NCI-H510A treated with DMSO at 0.1 percent for 48 hours (cell line): ENCODE data around the gene PRAME.
"Not testable (repeated sequence)": the region's sequence is repeated elsewhere in the genome, so short reads cannot be mapped to it uniquely, and the experiment has no call there.

ENCODE experiments used
- DNase-seq: peaks from one replicate; lab custom pipeline; 2025; lab: John Stamatoyannopoulos, UW

PRAME gene

DNA sequence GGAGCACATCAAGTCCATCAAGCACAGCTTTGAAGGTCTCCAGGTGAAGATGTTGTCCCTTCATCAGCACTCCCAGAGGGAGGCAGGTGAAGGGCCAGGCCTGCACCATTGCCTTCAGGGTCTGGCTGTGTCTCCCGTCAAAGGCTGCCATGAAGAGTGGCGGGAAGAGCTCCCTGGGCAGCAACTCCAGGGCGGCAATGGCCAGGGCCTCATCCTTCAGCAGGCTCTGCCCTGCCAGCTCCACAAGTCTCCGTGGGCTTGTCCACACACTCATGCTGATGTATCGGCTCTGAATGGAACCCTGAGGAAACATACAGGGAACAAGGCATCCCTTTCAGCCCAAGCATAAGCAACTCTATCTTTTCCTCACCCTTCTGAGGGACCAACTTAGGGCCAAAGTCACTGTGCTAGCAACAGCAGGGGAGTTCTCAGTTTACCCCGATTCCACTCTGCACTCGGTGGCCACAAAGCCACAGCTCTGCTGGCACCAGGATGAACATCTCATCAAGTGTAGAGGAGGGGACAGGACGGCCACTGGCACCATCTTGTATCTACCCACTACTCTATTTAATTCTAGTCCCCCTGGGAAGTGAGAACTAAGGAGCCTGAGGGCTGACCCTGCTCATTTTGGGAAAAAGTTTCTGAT, 8.2 kb downstream of the PRAME start:
- no peak for DNase-seq

DNA sequence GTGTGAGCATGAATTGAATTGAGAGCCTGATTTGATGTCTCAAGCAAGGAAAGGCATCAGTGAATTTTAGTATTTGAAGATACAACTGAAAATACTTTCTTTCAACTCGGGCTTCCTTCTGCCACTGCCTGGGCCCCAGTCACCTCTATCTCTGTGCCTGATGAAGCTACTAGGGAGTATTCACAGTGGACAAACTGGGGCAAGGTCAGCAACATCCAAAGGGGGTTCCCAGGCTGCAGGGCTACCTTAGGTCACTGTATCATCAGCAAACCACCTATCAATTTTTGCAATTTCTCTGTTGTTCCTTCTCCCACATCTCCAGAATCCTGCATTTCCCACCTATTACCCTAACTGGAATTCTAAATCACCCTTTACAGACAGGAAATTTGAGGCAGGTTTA, 10.2 kb downstream of the PRAME start:
- no peak for DNase-seq

DNA sequence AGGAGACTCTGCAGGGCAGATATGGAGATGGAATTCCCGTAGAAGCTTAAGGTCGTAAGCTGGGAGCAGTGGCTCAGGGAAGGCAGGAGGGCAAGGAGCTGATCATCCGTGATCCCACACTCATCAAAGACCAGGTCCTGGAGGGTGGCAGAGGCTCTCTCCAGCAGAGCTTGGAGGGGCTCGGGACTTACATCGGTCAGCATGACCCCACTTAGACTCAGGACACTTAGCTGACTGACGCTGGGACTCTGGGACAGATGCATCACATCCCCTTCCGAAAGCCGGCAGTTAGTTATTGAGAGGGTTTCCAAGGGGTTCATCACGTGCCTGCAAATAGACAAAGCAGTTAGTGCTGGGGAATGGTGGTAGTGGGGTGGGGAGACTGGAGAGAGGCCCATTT, 10.7 kb downstream of the PRAME start:
- no peak for DNase-seq

DNA sequence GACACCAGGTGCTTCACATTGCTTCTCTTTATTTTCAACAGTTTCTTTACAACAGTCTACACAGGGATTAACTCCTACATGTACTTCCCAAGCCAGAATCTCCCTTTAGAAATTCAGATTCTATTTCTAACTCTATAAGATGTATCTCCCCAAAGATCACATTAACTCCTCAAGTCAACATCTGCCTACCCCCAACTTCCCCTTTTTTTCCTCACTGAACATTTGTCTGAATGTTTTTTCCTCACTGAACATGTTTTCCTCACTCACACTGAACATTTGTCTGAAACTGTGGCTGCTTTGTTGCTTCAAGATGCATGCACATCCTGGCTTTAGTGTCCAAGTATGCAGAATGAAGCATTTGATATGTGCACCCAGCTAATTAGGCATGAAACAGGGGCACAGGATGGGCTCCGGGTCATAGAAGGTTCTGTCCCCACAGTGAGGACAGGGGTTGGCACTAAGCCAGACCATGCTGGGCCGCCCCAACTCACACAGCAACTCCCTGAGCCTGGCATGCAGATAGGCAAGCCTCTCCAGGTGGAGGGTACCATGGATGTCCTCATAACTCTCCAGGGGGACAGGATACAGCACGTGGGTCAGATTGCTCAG, 11.3 kb downstream of the PRAME start:
- DNase-seq = no peak

DNA sequence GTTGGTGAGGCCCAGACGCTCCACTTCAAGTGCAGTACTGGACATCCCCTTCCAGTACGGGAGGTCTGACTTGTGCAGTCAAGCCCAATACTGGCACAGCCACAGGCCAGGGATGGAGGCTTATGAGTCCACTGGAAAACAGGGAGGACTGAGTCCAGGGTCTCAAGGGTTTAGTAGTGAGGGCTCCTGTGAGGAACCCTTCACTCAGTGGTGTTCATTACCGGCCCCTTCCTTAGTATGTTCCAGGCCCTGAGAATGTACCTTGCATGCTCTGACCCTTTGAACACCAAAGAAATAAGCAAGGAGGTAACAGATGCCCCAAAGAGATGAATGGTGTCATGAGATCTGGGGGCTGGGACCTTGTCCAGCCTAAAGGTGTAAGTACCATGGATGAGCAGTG, 11.8 kb downstream of the PRAME start:
- DNase-seq = no peak

DNA sequence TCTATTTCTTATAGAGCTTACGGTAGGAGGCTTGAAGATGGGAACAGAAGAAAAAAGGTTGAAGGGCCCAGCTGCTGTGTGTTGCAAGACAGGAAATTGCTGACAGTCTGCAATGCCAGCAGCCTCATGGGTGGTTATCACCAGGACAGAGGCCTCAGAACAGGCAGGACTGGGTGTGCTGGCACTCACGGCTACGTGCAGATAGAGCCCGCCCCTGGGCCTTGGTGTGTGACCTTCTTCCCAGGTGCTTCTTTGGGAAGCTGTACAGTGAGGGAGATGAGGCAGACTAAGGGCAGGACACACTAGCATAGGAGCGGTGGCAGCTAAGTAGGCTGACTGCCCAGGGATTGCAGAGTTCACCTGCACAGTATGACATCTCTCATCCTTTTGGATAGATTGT, 12.6 kb downstream of the PRAME start:
- no peak for DNase-seq

DNA sequence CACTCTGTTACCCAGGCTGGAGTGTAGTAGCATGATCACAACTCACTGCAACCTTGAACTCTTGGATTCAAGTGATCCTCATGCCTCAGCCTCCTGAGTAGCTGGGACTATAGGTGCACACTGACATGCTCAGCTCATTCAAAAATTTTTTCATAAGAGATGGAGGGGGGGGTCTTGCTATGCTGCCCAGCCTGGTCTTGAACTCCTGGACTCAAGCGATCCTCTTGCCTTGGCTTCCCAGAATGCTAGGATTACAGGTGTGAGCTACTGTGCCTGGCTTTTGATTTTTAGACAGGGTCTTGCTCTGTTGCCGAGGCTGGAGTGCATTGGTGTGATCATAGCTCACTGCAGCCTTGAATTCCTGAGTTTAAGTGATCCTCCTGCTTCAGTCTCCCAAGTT, 14.0 kb downstream of the PRAME start:
- no peak for DNase-seq

DNA sequence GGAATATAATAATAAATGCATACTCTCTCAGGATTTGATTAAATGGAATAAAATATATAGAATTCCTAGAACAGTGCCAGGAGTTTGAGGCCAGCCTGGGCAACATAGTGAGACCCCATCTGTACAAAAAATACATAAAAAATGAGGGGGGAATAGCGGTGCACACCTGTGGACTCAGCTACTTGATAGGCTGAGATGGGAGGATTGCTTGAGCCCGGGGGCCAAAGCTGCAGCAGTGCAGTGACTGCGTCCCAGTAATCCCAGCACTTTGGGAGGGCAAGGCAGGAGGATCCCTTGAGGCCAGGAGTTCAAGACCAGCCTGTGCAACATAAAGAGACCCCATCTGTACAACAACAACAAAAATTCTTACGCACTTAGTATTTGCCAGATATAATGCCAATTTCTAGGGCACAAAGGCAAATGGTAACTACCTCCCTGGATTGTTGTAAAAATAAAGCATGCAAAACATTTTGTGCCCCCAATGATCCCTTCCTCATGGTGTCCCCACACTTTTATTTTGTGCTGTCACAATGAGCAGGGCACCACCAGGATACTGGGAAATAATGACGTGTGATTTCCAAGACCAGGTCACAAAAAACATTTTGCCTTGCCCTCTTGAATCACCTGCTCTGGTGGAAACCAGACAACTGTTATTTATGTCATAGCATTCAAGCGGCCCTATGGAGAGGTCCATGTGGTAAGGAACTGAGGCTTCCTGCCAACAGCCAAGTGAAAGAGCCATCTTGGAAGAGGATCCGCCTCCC, 20.7 kb downstream of the PRAME start:
- DNase-seq = no peak

DNA sequence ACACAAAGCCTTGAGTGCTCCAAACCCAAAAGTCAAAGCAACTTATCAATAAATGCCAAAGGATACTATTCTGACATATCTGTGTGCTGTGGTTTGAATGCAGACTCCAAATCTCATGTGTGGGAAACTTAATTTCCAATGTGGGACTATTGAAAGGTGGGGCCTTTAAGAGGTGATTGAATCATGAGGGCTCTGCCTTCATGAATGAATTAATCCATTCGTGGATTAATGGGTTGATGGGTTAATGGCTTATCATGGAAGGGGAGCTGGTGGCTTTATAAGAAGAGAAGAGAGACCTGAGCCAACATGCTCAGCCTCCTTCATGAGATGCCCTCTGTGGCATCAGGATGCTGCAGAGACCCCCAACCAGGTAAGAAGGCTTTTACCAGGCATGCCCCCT, 22.1 kb downstream of the PRAME start:
- DNase-seq = no peak

DNA sequence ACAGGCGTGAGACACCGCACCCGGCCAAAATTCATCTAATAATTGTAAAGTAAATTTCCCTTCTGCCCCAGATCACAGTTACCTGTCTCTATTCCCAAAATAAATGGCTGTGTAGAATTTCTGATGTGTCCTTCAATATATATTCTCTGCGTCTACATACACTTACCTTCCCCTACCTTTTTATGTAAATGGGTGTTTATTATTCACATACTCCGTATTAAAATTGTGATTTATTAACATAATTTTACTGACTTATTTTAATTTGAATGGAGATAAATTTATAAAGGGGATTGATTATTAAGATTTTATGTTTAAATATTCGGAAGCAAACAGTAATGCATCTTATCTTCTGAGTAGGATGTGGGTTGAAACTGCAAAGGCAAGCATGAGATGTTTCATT, 22.6 kb downstream of the PRAME start:
- DNase-seq = no peak

DNA sequence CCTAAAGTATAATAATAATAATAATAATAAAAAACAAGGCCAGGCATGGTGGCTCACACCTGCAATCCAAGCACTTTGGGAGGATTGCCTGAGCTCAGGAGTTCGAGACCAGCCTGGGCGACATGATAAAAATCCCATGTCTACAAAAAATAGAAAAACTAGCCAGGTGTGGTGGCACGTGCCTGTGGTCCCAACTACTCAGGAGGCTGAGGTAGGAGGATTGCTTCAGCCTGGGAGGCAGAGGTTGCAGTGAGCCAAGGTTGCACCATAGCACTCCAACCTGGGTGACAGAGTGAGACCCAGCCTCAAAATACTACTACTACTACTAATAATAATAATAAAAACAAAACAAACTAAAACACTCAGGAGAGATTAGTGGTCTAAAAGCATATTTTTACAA, 23.4 kb downstream of the PRAME start:
- DNase-seq = no peak

DNA sequence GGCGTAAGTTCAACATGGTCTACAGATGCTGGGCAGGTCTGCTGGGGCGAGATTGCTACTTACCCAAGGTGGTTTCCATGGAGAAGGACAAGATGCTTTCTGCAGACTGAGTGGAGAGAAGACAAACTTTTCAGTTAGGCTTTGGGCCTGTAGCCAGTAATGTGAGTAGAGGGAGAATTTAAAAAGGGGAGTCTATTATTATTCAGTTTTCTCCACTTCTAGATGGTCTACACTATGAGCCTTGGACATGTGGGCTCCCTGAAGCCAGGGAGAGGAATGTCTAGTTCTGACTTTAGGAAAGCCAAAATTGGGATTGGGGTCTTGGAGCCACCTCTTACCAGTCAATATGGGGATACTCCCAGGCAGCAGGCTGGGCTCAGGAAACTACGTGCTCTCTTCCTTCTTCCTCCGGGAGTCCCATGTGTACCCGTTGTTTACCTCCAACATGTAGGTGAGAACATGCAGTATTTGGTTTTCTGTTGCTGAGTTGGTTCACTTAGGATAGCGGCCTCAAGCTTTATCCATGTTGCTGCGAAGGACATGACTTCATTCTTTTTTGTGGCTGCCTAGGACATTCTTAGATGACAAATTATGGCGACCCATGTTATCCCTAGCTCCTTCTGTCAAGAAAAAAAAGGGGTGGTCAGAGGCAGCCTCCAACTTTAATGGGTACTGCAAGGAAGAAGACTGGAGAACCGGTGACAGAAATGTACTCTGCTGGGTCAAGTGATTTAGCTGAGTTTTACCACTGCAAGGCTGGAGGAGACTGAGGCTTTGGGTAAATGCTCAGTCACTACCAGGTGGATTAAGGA, 24.3 kb downstream of the PRAME start:
- no peak for DNase-seq

DNA sequence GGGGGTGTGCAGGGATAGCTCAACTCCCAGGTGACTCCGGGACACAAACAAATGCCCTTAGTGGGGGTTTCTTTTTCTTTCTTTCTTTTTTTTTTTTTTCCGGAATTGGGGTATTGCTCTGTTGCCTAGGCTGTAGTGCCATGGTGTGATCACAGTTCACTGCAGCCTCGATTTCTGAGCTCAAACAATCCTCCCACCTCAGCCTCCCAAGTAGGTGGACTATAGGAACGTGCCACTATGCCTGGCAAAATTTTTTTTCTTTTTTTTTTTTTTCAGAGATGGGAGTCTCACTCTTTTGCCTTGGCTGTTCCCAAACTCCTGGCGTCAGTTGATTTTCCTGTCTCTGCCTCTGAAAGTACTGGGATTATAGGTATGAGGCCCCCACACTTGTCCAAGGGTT, 25.2 kb downstream of the PRAME start:
- DNase-seq = no peak

DNA sequence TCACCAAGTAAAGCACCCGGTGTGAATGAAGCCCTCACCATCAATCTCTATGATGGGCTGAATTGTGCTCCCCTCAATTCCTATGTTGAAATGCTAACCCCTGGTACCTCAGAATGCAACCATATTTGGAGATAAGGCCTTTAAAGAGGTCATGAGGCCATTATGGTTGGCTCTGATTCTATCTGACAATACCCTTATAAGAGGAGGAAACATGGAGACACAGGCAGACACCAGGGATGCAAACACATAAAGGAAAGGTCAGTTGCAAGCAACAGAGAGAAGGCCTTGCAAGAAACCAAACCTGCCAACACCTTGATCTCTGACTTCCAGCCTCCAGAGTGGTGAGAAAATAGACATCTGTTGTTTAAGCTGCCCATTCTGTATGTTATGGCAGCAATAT, 25.6 kb downstream of the PRAME start:
- DNase-seq = no peak

DNA sequence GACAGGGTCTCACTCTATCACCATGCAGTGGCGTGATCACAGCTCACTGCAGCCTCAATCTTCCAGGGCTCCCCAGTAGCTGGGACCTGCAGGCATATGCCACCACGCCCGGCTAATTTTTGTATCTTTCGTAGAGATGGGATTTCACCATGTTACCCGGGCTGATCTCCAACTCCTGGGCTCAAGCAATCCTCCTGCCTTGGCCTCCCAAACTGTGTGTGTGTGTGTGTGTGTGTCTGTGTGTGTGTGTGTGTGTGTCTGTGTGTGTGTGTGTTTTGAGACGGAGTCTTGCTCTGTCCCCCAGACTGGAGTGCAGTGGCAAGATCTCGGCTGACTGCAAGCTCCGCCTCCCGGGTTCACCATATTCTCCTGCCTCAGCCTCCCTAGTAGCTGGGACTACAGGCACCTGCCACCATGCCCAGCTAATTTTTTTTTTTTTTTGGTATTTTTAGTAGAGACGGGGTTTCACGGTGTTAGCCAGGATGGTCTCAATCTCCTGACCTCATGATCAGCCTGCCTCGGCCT, 26.5 kb downstream of the PRAME start:
- DNase-seq = not testable (repeated sequence)

DNA sequence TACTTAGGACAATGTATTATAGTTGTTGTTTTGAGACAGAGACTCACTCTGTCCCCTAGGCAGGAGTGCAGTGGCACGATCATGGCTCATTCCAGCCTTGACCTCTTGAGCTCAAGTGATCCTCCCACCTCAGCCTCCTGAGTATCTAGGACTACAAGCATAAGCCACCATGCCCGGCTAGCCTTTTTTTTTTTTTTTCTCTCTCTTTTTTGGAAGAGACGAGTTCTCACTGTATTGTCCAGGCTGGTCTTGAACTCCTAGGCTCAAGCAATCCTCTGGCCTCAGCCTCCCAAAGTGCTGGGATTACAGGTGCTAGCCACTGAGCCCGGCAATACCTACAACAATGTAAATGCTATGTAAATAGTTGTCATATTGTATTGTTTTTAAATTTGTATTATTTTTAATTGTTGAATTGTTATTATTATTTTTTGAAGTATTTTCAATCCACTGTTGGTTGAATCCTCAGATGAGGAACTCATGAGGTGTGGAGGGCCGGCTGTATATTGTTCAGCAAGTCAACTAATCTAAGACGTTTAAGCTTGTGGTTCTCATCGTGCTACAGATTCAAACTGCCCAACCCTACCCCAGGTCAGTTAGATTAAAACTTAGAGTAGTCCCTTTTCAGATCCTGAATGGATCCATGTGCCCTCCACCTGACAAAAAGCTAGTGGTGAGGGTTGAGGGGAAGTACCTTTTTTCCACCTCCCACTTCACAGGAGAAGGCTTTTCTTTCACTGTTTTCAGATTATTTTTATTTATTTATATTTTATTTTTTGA, 27.1 kb downstream of the PRAME start:
- no peak for DNase-seq

DNA sequence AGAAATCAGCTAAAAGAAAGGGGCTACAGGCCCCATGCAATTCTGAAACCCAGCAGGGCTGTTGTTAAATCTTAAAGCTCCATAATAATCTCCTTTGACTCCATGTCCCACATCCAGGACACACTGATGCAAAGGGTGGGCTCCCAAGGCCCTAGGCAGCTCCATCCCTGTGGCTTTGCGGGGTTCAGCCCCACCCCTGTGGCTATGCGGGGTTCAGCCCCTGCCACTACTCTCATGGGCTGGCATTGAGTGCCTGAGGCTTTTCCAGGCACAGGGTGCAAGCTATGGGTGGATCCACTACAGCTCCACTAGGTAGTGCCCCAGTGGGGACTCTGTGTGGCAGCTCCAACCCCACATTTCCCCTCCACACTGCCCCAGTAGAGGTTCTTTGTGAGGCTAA, 30.3 kb downstream of the PRAME start:
- no peak for DNase-seq

DNA sequence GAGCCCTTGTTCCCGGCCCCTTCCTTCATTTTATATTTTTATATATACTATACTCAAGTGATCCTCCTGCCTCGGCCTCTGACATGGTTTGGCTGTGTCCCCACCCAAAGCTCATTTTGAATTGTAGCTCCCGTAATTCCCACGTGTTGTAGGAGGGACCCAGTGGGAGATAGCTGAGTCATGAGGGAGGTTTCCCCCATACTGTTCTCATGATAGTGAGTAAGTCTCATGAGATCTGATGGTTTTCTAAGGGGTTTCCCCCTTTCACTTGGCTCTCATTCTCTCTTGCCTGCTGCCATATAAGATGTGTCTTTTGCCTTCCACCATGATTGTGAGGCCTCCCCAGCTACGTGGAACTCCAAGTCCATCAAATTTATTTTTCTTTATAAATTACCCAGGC, 31.8 kb downstream of the PRAME start:
- no peak for DNase-seq

DNA sequence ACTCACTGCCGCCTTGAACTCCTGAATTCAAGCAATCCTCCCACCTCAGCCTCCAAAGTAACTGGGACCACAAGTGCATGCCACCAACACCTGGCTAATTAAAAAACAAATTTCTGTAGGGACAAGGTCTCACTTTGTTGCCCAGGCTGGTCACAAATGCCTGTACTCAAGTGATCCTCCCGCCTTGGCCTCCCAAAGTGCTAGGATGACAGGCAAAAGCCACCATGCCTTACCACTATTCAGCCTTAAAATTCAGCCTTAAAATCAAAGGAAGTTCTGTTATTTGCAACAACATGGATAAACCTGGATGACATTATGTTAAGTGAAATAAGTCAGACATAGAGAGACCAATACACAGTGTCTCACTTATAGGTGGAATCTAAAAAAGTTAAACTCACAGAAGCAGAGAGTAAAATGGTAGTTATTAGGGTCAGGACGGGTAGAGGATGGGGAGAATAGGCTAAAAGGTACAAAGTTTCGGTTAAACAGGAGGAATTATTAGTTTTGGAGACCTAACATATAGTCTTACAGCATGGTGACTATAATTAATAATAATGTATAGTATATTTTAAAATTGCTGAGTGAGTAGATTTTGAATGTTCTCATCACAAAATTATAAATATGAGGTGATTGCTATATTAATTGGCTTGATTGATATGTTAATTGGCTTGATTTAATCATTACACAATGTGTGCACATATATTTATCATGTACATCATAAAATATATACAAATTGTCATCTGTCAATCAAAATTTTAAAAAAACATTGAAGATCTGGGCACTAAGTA, 32.7 kb downstream of the PRAME start:
- no peak for DNase-seq

DNA sequence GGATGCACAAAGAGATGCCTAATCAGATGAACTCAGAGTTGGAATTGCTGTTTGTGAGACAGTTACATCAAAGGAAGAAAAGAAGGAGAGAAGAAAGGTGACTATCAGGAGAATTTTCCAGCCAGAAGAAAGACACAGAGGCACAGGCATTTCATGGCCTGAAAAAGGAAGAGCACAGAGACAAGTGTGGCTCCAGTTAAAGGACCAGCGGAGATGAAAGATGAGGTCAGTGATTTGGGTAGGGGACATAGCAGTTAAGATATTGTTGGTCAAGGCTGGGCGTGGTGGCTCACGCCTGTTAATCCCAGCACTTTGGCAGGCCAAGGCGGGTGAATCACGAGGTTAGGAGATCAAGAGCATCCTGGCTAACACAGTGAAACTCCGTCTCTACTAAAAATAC, 35.6 kb downstream of the PRAME start:
- DNase-seq = no peak

DNA sequence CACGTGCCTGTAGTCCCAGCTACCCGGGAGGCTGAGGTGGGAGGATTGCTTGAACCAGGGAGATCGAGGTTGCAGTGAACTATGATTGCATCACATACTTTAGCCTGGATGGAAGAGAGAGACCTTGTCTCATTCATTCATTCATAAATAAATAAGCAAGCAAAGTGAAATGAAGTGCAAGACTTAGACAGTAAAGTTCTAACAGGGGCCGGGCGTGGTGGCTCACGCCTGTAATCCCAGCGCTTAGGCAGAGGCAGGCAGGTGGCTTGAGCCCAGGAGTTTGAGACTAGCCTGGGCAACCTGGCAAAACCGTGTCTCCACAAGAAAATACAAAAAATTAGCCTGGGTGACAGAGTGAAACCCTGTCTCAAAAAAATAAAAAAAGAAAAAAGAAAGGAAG, 37.4 kb downstream of the PRAME start:
- DNase-seq = no peak
